ENCODE results near the gene AKAP6.

- TF ChIP-seq CTCF (IDR thresholded peaks at IDR 0.05) = no peak
- no peak for TF ChIP-seq POLR2A (IDR thresholded peaks at IDR 0.05)
These were observed 89.0 kb downstream of the AKAP6 start for GRCh38 chr14:32417956-32418552.
